Epithelial cell of proximal tubule (primary cell): ENCODE results near the gene AGBL1. TPM values are rescaled to one million over a fixed set of nuclear protein-coding genes. Genes with fewer than 3 reads are reported as not detected.

Experiments used
- DNase-seq: peaks from one replicate; pipeline ENCODE4 v3.0.0-alpha.2; 2011; ENCODE audit warnings: low read depth
- H3K4me3 ChIP-seq: 2 replicates; pipeline ENCODE4 v1.5.1; 2011; ENCODE audit warnings: low read depth, mild to moderate bottlenecking, low read length
- CTCF ChIP-seq: conservative IDR thresholded peaks from 2 replicates; pipeline ENCODE4 v1.5.1; 2012; ENCODE audit warnings: low read depth, mild to moderate bottlenecking, low read length
- total RNA-seq: library from RNA; depleted of rRNA; stranded (reverse); fragments of >200 nt; gene quantifications from 2 replicates; pipeline ENCODE4 v1.2.3, GENCODE V29; 2015

The AGBL1 gene
- total RNA-seq, 1 donor from 2014 or later: not detected

- no peak for DNase-seq
- no peak for TF ChIP-seq CTCF
- no peak overlapping the region for H3K4me3 ChIP-seq
Measured at GRCh38 chr15:86483936-86484335, 404.3 kb downstream of the AGBL1 start.

- DNase-seq: no peak
- no peak for TF ChIP-seq CTCF
- H3K4me3 ChIP-seq: no peak overlapping the region
Measured at GRCh38 chr15:86488046-86488445, 408.4 kb downstream of the AGBL1 start.

GRCh38 chr15:86489981-86490380, 410.3 kb downstream of the AGBL1 start:
- TF ChIP-seq CTCF: no peak
- DNase-seq: no peak

GRCh38 chr15:86491118-86491517, 411.4 kb downstream of the AGBL1 start:
- no peak for DNase-seq
- H3K4me3 ChIP-seq: no peak overlapping the region
- TF ChIP-seq CTCF: no peak

More at GRCh38 chr15:86489981-86490380, 410.3 kb downstream of the AGBL1 start:
- no peak overlapping the region for H3K4me3 ChIP-seq

GRCh38 chr15:86493884-86494283, 414.2 kb downstream of the AGBL1 start:
- TF ChIP-seq CTCF: no peak
- H3K4me3 ChIP-seq: no peak overlapping the region
- no peak for DNase-seq

- no peak for DNase-seq
- TF ChIP-seq CTCF: no peak
- no peak overlapping the region for H3K4me3 ChIP-seq
Measured at GRCh38 chr15:86494475-86494874, 414.8 kb downstream of the AGBL1 start.

GRCh38 chr15:86502301-86502700, 422.6 kb downstream of the AGBL1 start:
- no peak overlapping the region for H3K4me3 ChIP-seq
- TF ChIP-seq CTCF: no peak
- DNase-seq: no peak
